Measurements from ENCODE around the gene EREG. TPM values are rescaled to one million over a fixed set of nuclear protein-coding genes. Genes with fewer than 3 reads are reported as not detected.
A peak's percentile ranks its signal among the peaks of the same experiment; 100 is the strongest.

The EREG gene
- polyA plus RNA-seq, 1 donor (not counting 4 experiments of a cell fraction or from before 2014, with no cell fraction given) = 38.7 TPM

GRCh38 chr4:74378573-74378972, 13.6 kb downstream of the EREG start:
- Histone ChIP-seq H3K9me1 (ENCODE audit: control insufficient read depth, extremely low read depth, insufficient read depth, low read length) (no peaks in the 10 kb centered on the region), H3K4me3 (ENCODE audit: control insufficient read depth in 2 of 3, extremely low read depth in 1 of 3, insufficient read depth in 2 of 3, low read depth in 1 of 3, low read length in 3 of 3) (no peak overlapping the region), H4K20me1 (ENCODE audit: control insufficient read depth, extremely low read depth, insufficient read depth, low read length) (no peaks in the 10 kb centered on the region), H2AFZ (ENCODE audit: control insufficient read depth, low read length) (no peak overlapping the region), H3K27ac (ENCODE audit: control insufficient read depth, insufficient read depth, low read length) (peak overlapping the region; percentile 8), H3K4me2 (ENCODE audit: control insufficient read depth, extremely low read depth, insufficient read depth, low read depth, low read length) (no peak overlapping the region), H3K9ac (ENCODE audit: control insufficient read depth, extremely low read depth, insufficient read depth, low read length) (no peak overlapping the region), H3K4me1 (ENCODE audit: control insufficient read depth, extremely low read depth, insufficient read depth, low read length) (peaks cover 45% of the 10 kb centered on the region), H3K27me3 (ENCODE audit: control insufficient read depth, extremely low read depth, insufficient read depth, low read length) (no peaks in the 10 kb centered on the region), H3K9me3 (ENCODE audit: control insufficient read depth, low read depth, low read length) (no peaks in the 10 kb centered on the region), H3K79me2 (ENCODE audit: control insufficient read depth, insufficient read depth, low read length) (peaks cover 10% of the 10 kb centered on the region), H3K36me3 (ENCODE audit: control insufficient read depth in 2 of 2, extremely low read depth in 1 of 2, insufficient read depth in 2 of 2, low read length in 2 of 2) (peaks cover 7 to 28% of the 10 kb centered on the region in 2 experiments)
- dilution Hi-C loops (cut with MboI; ENCODE audit: extremely low pct_ligation_motif_present, low sequenced_read_pairs) = no loop called here
- DNase-seq (ENCODE audit: low read depth, low spot score) = no peak
- peak; percentile 55 for FAIRE-seq
- TF ChIP-seq CTCF (optimal IDR thresholded peaks at IDR 0.05 in 1 of 3, IDR thresholded peaks at IDR 0.05 in 1 of 3, conservative IDR thresholded peaks at IDR 0.05 in 1 of 3; ENCODE audit: extremely low read depth in 1 of 3, insufficient read depth in 2 of 3, low read length in 3 of 3) = no peak
- no peak for TF ChIP-seq EZH2 (IDR thresholded peaks at IDR 0.05; ENCODE audit: low read length)

GRCh38 chr4:74379912-74380311, 15.0 kb downstream of the EREG start:
- Histone ChIP-seq H3K4me1 (ENCODE audit: control insufficient read depth, extremely low read depth, insufficient read depth, low read length) (peaks cover 34% of the 10 kb centered on the region), H4K20me1 (ENCODE audit: control insufficient read depth, extremely low read depth, insufficient read depth, low read length) (no peaks in the 10 kb centered on the region), H3K9me3 (ENCODE audit: control insufficient read depth, low read depth, low read length) (no peaks in the 10 kb centered on the region), H2AFZ (ENCODE audit: control insufficient read depth, low read length) (no peak overlapping the region), H3K36me3 (ENCODE audit: control insufficient read depth in 2 of 2, extremely low read depth in 1 of 2, insufficient read depth in 2 of 2, low read length in 2 of 2) (peaks cover 7 to 27% of the 10 kb centered on the region in 2 experiments), H3K9me1 (ENCODE audit: control insufficient read depth, extremely low read depth, insufficient read depth, low read length) (no peaks in the 10 kb centered on the region), H3K4me2 (ENCODE audit: control insufficient read depth, extremely low read depth, insufficient read depth, low read depth, low read length) (no peak overlapping the region), H3K4me3 (ENCODE audit: control insufficient read depth in 2 of 3, extremely low read depth in 1 of 3, insufficient read depth in 2 of 3, low read depth in 1 of 3, low read length in 3 of 3) (no peak overlapping the region), H3K9ac (ENCODE audit: control insufficient read depth, extremely low read depth, insufficient read depth, low read length) (no peak overlapping the region), H3K27ac (ENCODE audit: control insufficient read depth, insufficient read depth, low read length) (no peak overlapping the region), H3K27me3 (ENCODE audit: control insufficient read depth, extremely low read depth, insufficient read depth, low read length) (no peaks in the 10 kb centered on the region), H3K79me2 (ENCODE audit: control insufficient read depth, insufficient read depth, low read length) (peaks cover 10% of the 10 kb centered on the region)
- no peak for TF ChIP-seq CTCF (optimal IDR thresholded peaks at IDR 0.05 in 1 of 3, IDR thresholded peaks at IDR 0.05 in 1 of 3, conservative IDR thresholded peaks at IDR 0.05 in 1 of 3; ENCODE audit: extremely low read depth in 1 of 3, insufficient read depth in 2 of 3, low read length in 3 of 3)
- TF ChIP-seq EZH2 (IDR thresholded peaks at IDR 0.05; ENCODE audit: low read length) = no peak
- dilution Hi-C loops (cut with MboI; ENCODE audit: extremely low pct_ligation_motif_present, low sequenced_read_pairs) = no loop called here
- no peak for DNase-seq (ENCODE audit: low read depth, low spot score)
- no peak for FAIRE-seq

All from keratinocyte (primary cell).